Activated naive CD4-positive, alpha-beta T cell treated with anti-CD3 and anti-CD28 coated beads for 36 hours (primary cell): ENCODE results near the gene NCAN. TPM values are rescaled to one million over a fixed set of nuclear protein-coding genes. Genes with fewer than 3 reads are reported as not detected.
A peak's percentile ranks its signal among the peaks of the same experiment; 100 is the strongest.
"Not testable (repeated sequence)": the region's sequence is repeated elsewhere in the genome, so short reads cannot be mapped to it uniquely, and the experiment has no call there.

Experiments used
- CTCF ChIA-PET: fragments of 350-600 bp; sonication (Branson Sonifier 250); formaldehyde crosslinking; loops from one replicate; lab custom pipeline; 2021; ENCODE audit warnings: antibody characterized with exemption; lab: Charles Lee
- DNase-seq: peaks from one replicate; pipeline ENCODE4 v3.0.0-alpha.2; 2020
- H3K27ac Mint-ChIP-seq: one replicate; pipeline ENCODE4 v1.8.0; 2021; ENCODE audit warnings: mild to moderate bottlenecking, mixed read lengths
- H3K27me3 Mint-ChIP-seq: one replicate; pipeline ENCODE4 v1.8.0; 2021; ENCODE audit warnings: low read depth, mixed read lengths
- H3K36me3 Mint-ChIP-seq: one replicate; pipeline ENCODE4 v1.8.0; 2021; ENCODE audit warnings: low read depth, mixed read lengths
- H3K4me1 Mint-ChIP-seq: one replicate; pipeline ENCODE4 v1.8.0; 2021; ENCODE audit warnings: low read depth, mixed read lengths
- H3K4me3 Mint-ChIP-seq: one replicate; pipeline ENCODE4 v1.8.0; 2021; ENCODE audit warnings: mild to moderate bottlenecking, moderate library complexity, mixed read lengths
- H3K9me3 Mint-ChIP-seq: one replicate; pipeline ENCODE4 v1.8.0; 2021; ENCODE audit warnings: mixed read lengths
- intact Hi-C: fragments of 100-400 bp; cut with micrococcal nuclease; formaldehyde crosslinking; loops from one replicate; pipeline ENCODE4 v1.15.1; 2023
- total RNA-seq, 2 experiments: library from RNA; stranded (reverse); gene quantifications; one replicate each; pipeline ENCODE4 v1.2.3, GENCODE V29; 2021

NCAN gene
- total RNA-seq: not detected

DNA sequence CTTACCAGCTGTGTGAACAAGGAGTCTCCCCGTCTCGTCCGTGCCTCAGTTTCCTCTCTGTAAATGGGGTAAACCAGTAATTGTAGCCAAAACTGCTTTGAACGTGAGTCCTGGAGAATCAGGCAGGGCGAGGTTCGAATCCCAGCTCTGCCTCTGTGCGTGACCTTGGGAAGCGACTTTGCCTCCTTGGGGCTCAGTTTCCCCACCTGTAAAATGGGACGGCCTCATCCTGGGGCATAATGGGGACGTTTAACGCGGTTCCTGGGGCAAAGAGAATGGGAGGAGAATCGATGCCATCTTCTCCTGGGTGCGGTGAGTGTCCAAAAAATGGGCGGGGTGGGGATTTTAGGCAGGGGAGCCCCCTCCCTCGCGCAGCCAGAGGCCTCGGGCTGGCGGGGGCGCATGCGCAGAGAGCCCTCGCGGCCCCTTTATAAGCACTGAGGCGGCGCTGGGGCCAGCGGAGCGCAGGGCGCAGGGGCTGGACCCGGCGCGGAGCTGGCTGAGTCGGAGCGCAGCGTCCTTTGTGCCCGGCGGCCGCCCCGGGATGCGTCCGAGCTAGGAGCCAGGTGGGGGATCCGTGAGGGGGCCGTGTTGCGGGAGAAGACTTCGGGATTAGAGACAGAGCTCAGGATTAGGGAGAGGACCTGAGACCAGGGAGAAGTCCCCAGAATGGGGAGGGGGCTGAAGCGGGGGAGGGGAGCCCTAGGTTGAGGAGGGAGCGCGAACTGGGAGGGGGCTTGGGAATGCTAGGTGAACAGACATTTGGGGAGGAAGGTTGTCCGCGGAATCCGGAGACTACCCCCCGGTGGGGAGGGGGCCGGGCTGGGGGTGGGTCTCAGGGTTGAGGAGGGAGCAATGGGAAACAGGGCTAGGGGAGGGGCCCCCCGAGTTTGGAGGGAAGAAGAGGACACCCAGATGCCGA, at the start of gene NCAN:
Gene NCAN, plus strand, starts transcription at position 460 of the 922 bp plus-strand sequence. CDS start 4,996 bp downstream, outside the sequence.
- no peaks in the 10 kb centered on the region for H3K9me3 Mint-ChIP-seq
- no peak within 1 kb of the TSS for H3K4me3 Mint-ChIP-seq
- H3K36me3 Mint-ChIP-seq: no peaks in the 10 kb centered on the region
- H3K27me3 Mint-ChIP-seq: peaks cover 36% of the 10 kb centered on the region
- peaks cover 14% of the 10 kb centered on the region for H3K4me1 Mint-ChIP-seq
- no peak for DNase-seq
- no peak within 1 kb of the TSS for H3K27ac Mint-ChIP-seq
- intact Hi-C loops: no loop called here
- CTCF ChIA-PET: no interaction called here

DNA sequence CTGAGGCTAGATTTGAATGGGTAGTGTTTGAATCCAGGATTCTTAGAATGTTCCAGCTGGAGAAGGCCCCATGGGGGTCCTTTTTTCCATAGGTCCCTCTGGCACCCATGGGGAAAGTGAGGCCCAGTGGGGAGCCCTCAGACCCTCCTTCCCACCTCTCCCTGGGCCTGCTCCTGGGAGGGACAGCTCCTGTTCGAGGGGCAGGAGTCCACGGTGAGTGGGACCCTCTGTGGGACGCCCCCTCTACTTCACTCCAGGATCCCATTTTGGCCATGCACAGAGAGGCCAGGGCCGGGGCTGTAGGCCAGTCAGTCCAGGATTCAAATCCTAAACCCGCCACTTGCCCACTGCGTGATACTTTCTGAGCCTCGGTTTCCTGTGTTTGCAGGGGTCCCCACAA, 49.3 kb upstream of the NCAN start:
- H3K27me3 Mint-ChIP-seq: no peaks in the 10 kb centered on the region
- H3K4me1 Mint-ChIP-seq: peaks cover 3% of the 10 kb centered on the region
- no peaks in the 10 kb centered on the region for H3K36me3 Mint-ChIP-seq
- no peak overlapping the region for H3K27ac Mint-ChIP-seq
- no peak for DNase-seq
- H3K4me3 Mint-ChIP-seq: no peak overlapping the region
- no peaks in the 10 kb centered on the region for H3K9me3 Mint-ChIP-seq
- intact Hi-C loops: no loop called here
- CTCF ChIA-PET: no interaction called here

DNA sequence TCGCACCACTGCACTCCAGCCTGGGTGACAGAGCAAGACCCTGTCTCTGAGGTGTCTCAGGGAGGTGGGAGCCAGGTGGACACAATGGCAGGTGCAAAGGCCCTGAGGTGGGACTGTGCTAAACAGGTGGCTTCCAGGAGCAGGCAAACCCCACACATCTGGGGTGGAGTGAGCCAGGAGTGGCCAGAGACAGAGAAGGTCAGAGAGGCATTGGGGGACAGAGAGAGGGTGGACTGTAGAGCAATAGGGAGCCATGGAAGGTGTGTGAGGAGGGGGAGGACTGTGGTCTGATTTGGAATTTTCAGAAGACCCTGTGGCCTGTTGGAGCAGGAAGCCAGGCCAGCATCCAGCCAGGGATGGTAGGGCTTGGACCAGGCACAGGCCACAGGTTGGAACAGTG, 46.4 kb upstream of the NCAN start:
- CTCF ChIA-PET: interaction anchor here (1.5 kb wide), 1 partner anchor 9 kb away, joined by 3 read pairs; no protein-coding TSS in a partner anchor
- Mint-ChIP-seq H3K4me3 (no peak overlapping the region), H3K9me3 (no peaks in the 10 kb centered on the region), H3K4me1 (peaks cover 9% of the 10 kb centered on the region), H3K27ac (no peak overlapping the region), H3K27me3 (no peaks in the 10 kb centered on the region), H3K36me3 (no peaks in the 10 kb centered on the region)
- intact Hi-C loops: no loop called here
- no peak for DNase-seq

GRCh38 chr19:19167612-19168011, 44.1 kb upstream of the NCAN start:
- Mint-ChIP-seq H3K9me3 (no peaks in the 10 kb centered on the region), H3K4me1 (peaks cover 11% of the 10 kb centered on the region), H3K4me3 (no peak overlapping the region), H3K27ac (no peak overlapping the region), H3K36me3 (no peaks in the 10 kb centered on the region), H3K27me3 (no peaks in the 10 kb centered on the region)
- CTCF ChIA-PET: no interaction called here
- intact Hi-C loops: no loop called here
- DNase-seq: no peak

DNA sequence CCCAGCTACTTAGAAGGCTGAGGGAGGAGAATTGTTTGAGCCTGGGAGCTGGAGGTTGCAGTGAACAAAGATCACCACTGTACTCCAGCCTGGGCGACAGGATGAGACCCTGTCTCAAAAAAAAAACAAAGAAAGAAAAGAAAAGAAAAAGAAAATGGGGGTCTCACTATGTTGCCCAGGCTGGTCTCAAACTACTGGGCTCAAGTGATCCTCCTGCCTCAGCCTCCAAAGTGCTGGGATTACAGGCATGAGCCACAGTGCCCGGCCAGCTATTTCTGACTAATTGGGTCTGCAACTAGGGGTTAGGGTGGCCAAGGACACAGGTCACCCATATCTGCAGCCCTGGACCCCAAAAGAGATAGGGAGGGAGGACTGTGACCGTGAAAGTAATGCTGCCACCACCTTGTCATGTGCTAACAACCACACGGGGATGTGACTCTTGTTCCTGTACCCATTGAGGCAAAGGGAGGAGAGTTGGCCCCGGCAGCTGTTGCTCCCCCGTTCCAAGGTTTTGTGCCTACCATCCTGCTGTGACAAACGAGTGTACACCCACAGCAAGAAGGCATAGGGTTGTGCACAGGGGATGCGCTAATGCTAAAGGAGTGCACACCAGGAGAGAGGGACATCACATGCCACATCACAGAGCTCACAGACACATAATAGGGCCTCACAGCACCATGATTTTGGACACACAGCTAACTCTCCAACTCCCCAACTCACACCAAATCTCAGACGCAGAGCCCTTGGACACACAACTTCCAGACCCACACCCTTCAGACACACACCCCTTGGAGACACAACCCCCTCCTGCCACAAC, 42.3 kb upstream of the NCAN start:
- no peak overlapping the region for H3K4me3 Mint-ChIP-seq
- peaks cover 11% of the 10 kb centered on the region for H3K4me1 Mint-ChIP-seq
- CTCF ChIA-PET: no interaction called here
- H3K27me3 Mint-ChIP-seq: no peaks in the 10 kb centered on the region
- intact Hi-C loops: no loop called here
- no peak overlapping the region for H3K27ac Mint-ChIP-seq
- DNase-seq: no peak
- H3K36me3 Mint-ChIP-seq: no peaks in the 10 kb centered on the region
- no peaks in the 10 kb centered on the region for H3K9me3 Mint-ChIP-seq

DNA sequence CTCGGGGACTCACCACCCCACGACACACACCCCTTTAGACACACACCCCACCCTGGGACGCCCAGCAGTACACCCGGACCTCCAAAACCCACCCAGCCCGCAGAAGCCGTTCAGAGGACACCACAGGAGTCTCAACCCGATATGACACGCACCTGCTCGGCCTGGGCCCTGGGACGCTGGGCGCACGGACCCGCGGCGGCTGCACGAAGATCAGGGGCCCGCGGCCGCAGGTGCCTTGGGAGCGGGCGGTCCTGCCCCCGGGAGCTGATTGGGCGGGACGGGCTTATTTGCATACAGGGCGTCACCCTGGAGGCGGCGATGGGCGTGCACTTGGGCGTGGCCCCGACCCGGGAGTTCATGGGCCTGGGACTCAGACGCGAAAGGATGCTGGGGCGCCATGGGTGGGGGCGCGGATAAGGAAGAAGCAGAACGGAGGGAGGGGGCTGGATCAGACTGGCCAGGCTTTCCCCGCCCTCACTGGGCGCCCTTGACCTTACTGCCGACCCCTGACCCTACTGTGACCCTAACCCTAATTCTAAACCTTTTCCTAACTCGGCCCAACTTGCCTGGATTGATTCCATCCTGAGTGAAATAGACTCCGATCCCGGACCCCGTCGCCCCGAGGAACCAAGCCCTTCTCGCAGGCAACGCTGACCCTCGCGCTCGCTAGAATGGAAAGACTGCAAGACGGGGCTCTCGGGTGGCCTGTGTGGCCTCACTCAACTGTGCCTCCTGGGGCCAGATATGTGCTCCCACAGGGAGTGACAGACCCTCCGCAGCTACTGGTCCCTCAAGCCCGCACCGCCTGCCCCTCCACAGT, 41.5 kb upstream of the NCAN start, which contains the start of gene MEF2B:
Gene MEF2B, minus strand, starts transcription at position 211 of the 820 bp plus-strand sequence. CDS start 19,528 bp downstream, outside the sequence.
- CTCF ChIA-PET: no interaction called here
- no peaks in the 10 kb centered on the region for H3K27me3 Mint-ChIP-seq
- no peak within 1 kb of the TSS for H3K27ac Mint-ChIP-seq
- DNase-seq: peak; percentile 74
- H3K4me1 Mint-ChIP-seq: peaks cover 11% of the 10 kb centered on the region
- H3K4me3 Mint-ChIP-seq: peak within 1 kb of the TSS; percentile 28
- intact Hi-C loops: no loop called here
- H3K9me3 Mint-ChIP-seq: no peaks in the 10 kb centered on the region
- no peaks in the 10 kb centered on the region for H3K36me3 Mint-ChIP-seq

DNA sequence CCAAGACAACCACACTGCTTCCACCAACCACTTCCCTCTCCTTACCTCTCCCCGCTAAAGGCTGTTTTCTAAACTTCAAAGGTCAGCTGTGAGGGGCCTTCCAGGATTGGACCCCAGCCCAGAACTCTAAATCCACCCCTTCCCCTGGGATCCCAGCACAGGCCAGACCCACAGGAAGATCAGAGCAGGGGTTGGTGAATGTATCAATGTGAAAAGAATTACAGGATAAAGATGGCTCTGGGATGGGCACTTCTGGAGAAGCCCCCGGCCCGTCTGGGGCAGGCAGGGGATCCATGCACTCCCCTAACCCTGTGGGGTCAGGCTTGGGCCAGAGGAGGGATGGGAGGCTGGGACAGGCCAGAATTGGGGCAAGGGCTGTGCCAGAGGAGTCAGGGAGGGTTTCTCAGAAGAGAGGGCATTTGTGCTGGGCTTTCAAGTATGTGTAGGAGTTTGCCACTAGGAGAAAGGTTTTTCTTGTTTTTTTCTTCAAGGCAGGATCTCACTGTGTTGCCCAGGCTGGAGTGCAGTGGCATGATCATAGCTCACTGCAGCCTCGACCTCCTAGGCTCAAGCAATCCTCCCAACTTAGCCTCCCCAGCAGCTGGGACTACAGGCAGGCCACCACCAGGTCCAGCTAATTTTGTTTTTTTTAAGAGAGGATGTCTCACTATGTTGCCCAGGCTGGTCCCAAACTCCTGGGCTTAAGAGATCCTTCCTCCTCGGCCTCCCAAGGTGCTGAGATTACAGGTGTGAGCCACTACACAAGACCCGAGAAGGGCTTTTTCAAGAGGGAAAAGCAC, 40.7 kb upstream of the NCAN start:
- no peak overlapping the region for H3K27ac Mint-ChIP-seq
- CTCF ChIA-PET: interaction anchor here (0.8 kb wide), 1 partner anchor 25 kb away, joined by 4 read pairs; no protein-coding TSS in a partner anchor
- H3K4me1 Mint-ChIP-seq: peaks cover 11% of the 10 kb centered on the region
- no peaks in the 10 kb centered on the region for H3K9me3 Mint-ChIP-seq
- H3K27me3 Mint-ChIP-seq: no peaks in the 10 kb centered on the region
- no peaks in the 10 kb centered on the region for H3K36me3 Mint-ChIP-seq
- H3K4me3 Mint-ChIP-seq: no peak overlapping the region
- no peak for DNase-seq
- intact Hi-C loops: no loop called here

GRCh38 chr19:19171821-19172532, 39.8 kb upstream of the NCAN start:
- no peak for DNase-seq
- H3K27me3 Mint-ChIP-seq: no peaks in the 10 kb centered on the region
- intact Hi-C loops: no loop called here
- H3K4me3 Mint-ChIP-seq: no peak overlapping the region
- peaks cover 11% of the 10 kb centered on the region for H3K4me1 Mint-ChIP-seq
- CTCF ChIA-PET: interaction anchor here (0.6 to 0.8 kb wide), 2 partner anchors 26 to 424 kb away, joined by 4 to 5 read pairs; no protein-coding TSS in a partner anchor
- peaks cover under 1% of the 10 kb centered on the region for H3K36me3 Mint-ChIP-seq
- H3K9me3 Mint-ChIP-seq: no peaks in the 10 kb centered on the region
- H3K27ac Mint-ChIP-seq: no peak overlapping the region

DNA sequence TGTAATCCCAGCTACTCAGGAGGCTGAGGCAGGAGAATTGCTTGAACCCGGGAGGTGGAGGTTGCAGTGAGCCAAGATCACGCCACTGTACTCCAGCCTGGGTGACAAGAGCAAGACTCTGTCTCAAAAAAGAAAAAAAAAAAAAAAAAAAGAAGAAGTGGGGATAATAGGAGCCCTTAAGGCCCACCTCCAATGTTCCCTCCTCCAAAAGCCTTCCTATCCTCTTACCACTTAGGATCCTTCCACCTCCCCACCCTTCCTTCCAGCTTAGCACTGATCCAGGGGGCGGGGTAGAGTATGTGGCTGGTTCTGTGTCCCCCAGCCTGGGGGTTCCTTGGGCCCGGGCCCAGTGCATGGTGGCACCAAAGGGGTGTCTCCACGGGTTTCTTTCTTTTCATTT, 38.5 kb upstream of the NCAN start:
- H3K36me3 Mint-ChIP-seq, H3K27ac Mint-ChIP-seq, H3K4me3 Mint-ChIP-seq, DNase-seq, H3K9me3 Mint-ChIP-seq, H3K27me3 Mint-ChIP-seq, intact Hi-C loops: not testable (repeated sequence)
- CTCF ChIA-PET: interaction anchor here (0.5 kb wide), 1 partner anchor 764 kb away, joined by 3 read pairs; no protein-coding TSS in a partner anchor
- peaks cover 11% of the 10 kb centered on the region for H3K4me1 Mint-ChIP-seq

DNA sequence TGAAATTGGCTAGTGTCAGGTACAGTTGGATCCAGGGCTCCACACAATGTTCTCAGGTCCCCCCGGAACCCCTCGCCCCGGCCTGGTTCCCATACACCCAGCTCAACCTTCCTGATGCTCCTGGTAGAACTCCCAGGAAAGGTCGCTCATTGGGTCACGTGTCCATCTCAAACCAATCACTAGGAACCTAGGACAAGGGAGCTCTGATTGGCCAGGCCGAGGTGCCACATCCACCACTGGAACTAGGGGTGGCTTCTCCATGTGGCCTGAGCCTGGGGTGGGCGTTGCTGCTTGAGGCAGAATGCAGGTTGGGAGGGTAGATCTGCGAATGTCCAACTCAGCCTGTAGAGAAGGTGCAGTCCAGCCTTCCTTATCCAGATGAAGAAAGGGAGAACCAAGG, 34.8 kb upstream of the NCAN start:
- DNase-seq: no peak
- Mint-ChIP-seq H3K27ac (no peak overlapping the region), H3K4me3 (no peak overlapping the region), H3K27me3 (no peaks in the 10 kb centered on the region), H3K36me3 (peaks cover 15% of the 10 kb centered on the region), H3K4me1 (no peaks in the 10 kb centered on the region), H3K9me3 (no peaks in the 10 kb centered on the region)
- intact Hi-C loops: no loop called here
- CTCF ChIA-PET: interaction anchor here (0.6 to 3.4 kb wide), 2 partner anchors 21 to 33 kb away, joined by 3 to 30 read pairs; no protein-coding TSS in a partner anchor
